ENCODE measurements around the gene COCH.

- no peak for TF ChIP-seq CTCF (IDR thresholded peaks at IDR 0.05 in 4 of 5, conservative IDR thresholded peaks at IDR 0.05 in 1 of 5)
- no peak for TF ChIP-seq POLR2A (IDR thresholded peaks at IDR 0.05)
Observed at GRCh38 chr14:30935445-30935844, 61.1 kb downstream of the COCH start.

Measured in gastrocnemius medialis (tissue), 4 donors.